Dermis microvascular lymphatic vessel endothelial cell (primary cell): ENCODE results near the gene NKTR. TPM values are rescaled to one million over a fixed set of nuclear protein-coding genes. Genes with fewer than 3 reads are reported as not detected.
"Not testable (repeated sequence)": the region's sequence is repeated elsewhere in the genome, so short reads cannot be mapped to it uniquely, and the experiment has no call there.

Experiments used
- DNase-seq, 2 donors: peaks; one replicate each; pipeline versions ENCODE4 v3.0.0 to v3.0.0-alpha.2; 2010; ENCODE audit warnings: low read depth in 2 of 2
- total RNA-seq: library from RNA; depleted of rRNA; stranded (reverse); fragments of >200 nt; gene quantifications from 2 replicates; pipeline ENCODE4 v1.2.1, GENCODE V29; 2014

Gene NKTR
- total RNA-seq = 36.3 and 42.7 TPM in 2 replicates

DNA sequence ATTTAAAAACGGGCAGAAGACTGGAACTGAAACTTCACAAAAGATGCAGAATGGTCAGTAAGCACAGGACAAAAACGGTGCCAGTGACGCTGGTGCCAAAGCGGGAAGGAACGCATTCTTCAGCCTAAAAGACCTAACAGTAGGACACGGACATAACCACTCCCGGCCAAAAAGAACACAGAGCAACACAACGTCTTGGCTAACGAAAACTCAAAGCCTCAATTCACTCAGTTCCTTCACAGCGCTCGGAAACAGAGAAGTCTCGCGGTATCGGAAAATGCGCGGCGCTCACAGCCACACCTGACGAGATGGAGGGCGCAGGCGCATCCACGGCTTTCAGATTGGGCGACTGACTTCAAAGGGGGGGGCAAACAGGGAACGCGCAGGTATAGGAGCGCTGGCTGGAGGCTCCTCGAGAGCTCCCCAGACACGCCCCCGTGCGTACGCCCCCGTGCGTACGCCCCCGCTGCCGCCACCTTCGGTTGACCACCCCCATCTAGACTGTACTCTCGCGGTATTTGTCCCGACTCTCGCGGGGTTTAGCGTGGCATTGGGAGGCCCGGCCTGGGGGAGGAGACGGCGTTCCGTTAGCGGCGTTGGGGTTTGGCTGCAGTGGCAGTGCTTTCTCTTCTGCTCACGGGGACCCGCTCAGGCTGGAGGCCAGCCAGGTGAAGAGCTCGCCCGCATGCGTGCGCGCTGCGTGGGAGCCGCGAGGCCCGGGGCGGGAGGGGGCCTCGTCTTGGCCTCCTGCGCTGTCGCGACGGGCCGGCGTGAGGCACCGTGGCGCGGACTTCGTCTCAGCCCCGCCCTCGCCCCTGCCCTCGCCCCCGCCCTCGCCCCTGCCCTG is at the start of gene NKTR:
TSS of gene NKTR (plus strand) at position 576 of the 847 bp plus-strand sequence. CDS start 321 bp downstream, outside the sequence.
- DNase-seq = peak; percentile 98 to 99

DNA sequence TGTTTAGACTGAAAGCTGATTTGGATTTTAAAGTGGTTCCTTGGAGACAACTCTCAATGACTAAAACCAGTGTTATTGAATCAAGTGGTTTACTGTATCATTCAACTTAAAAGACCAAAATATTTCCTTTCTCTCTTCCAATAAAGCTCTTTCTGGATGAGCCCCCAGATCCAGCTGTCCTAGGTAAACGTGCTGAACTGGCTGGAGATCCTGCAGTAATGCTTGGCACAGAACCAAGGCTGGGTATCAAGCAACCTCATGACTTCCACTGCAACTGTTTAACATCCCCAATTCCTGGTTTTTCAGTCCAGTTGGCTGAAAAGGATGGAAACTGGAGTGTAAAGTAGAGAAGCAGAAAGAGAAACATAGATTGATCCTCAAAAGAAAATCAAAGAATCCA is 47.7 kb upstream of the NKTR start:
- no peak for DNase-seq

DNA sequence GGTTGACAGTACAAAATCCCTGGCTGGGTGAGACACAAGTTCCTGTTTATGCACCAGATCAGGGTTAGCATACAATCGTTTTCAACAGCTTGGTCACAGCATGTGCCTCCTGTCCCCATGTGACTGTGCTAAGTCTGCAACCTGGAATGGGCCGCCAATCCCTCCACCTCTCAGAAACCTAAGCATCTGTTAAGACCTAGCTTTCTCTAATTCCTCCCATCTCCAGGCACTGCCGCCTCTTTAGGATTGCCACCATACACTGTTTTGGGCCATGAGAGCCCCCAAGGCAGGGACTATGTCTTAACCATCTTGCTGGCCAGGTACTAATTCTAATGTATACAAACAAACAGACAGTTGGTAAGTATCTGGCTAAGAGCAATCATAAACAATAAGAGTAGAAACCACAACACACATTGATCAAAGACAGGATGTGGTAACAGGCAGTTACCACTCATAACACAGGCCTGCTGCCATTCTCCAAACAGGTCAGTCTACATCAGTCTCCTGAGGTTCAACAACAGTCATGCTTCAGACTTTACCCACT is 44.3 kb upstream of the NKTR start:
- DNase-seq = peak; percentile 48 to 54

DNA sequence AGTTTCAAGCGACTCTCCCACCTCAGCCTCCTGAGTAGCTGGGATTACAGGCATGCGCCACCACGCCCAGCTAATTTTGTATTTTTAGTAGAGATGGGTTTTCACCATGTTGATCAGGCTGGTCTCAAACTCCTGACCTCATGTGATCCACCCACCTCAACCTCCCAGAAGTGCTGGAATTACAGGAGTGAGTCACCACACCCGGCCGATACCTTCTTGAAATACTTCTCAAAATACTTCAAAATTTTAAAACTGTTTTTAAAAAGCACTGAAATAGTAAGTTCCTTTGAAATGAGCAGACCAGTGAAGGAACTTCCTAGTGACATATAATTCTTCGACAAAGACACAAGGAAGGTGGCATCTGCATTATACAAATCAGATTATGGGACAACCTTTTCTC is 43.7 kb upstream of the NKTR start:
- DNase-seq = not testable (repeated sequence)

DNA sequence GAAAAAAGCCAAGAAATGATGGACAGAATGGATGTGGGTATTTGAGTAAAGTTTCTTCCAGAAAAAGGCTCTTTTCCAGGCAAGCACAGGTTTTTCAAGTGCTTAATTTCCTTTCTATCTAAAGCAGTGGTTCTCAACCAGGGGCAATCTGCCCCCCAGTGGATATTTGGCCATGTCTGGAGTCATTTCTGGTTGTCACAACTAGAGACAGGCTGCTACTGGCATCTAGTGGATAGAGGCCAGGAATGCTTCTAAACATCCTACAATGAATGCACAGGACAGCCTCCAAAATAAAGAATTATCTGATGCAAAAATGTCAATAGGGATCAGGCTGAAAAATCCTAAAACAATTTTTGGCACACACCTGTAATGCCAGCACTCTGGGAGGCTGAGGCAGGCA is 42.6 kb upstream of the NKTR start:
- no peak for DNase-seq

DNA sequence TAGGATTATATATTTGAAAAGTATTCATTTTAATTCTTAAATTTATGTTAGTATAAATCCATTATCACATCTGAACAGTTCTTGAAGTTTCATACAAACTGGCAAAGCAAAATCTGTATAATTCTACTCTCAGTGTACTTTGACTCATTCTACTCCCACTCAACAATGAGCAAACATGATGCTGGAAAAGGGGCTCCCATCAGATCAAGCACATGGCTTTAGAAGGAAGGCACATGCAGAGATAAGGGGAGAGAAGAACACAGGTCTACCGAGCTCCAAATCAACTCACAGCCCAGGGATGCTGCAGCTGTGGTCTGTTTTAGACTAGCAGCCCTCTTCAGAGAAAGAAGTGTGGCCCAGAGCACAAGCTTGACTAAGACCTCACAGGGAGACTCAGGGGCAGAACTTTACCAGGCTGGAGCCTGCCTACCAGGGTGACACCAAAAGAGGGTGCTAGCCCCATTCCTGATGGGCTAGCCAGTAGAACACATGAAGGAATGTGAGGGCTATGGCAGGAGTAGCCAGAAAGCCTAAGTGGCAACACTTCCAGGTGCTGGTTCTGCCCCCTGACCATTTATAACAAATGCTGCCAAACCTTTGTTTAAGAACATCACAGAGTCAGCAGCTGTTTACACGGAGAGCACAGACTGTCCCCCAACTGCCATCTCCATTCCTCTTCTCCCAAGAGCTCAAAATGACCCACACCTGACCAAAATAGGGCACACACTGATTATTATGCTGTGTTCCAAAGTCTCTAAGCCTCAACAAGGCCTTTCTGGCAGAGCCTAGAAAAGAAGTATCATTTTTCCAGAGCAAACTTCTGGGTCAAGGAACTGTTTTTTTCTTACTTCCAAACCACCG is 38.2 kb upstream of the NKTR start:
- no peak for DNase-seq

DNA sequence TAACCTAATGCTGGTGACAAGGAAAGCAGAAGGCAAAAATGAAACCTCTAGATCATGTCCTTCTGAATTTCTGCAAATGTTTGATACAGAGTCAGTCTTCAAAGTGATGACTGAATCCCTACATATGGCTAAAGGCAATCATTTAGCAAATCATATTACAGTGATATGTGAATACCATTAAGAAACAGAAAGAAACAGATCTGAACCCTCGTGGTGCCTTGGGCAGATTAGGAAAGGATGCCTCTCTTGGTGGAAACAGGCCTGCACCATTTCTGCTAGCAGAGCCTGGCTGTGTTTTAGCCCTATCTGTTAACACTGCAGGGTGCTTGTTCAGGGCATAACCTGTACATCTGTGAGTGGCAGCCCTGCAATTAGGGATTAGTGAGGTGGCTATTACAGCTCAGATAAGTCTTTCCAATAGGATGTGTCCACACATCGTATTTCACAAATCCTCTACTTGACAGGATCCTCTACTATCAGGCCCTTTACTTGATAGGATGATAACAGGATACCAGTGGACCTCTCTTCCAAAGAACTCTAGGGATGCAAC is 30.8 kb upstream of the NKTR start:
- no peak for DNase-seq

DNA sequence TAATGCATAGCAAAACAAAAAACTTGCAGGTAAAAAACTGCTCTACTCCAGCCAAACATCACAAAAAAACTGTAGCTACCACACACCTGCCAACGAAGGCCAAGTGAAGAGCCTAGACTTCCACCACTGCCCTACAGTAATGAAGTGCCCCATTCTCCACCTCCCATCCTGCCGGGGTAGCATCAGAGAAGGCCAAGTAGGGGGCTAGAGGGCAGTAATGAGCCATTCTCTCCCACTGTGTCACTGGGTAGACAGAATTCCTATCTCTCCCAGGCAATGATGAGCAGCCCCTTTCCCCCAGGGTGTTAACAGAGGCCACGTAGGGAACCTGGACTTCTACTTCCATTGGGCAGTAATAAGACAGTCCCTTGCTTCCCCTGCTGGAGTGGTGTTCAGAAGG is 28.2 kb upstream of the NKTR start:
- DNase-seq = peak in 1 of 2 donors; percentile 64

DNA sequence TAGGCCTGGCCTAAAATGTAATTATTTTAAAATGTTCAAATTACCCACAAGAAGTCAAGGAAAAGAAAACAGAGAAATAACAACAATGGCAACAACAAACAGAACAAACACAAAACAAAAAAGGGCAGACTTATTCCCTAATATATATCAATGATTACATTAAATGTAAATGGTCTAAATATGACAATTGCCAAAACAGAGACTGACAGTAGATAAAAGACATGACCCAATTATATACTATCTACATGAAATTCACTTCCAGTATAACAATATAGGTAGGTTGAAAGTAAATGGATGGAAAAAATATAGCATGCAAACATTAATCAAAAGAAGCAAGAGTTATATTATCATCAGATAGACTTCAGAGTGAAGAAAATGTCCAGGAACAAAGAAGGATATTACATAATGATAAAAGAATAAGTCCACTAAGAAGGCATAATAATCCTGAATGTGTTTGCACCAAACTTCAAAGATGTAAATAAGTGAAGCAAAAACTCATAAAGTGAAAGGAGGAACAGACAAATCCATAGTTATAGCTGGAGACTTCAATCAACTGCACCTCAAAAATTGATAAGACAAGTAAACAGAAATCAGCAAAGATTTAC is 25.2 kb upstream of the NKTR start:
- DNase-seq = no peak

DNA sequence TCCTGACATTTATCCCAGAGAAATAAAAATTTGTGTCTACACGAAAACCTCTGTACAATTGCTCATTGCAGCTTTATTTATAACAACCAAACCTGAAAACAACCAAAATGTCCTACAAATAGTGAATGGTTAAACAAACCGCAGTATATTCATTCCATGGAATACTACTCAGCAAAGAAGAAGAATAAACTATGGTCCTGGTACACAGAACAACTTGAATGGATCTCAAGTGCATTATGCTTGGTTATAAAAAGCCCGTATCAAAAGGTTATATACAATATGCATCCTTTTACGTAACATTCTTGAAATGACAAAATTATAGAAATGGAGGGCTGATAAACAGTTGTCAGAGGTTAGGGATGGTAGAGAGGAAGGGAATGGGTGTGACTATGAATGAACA is 22.4 kb upstream of the NKTR start:
- no peak for DNase-seq

DNA sequence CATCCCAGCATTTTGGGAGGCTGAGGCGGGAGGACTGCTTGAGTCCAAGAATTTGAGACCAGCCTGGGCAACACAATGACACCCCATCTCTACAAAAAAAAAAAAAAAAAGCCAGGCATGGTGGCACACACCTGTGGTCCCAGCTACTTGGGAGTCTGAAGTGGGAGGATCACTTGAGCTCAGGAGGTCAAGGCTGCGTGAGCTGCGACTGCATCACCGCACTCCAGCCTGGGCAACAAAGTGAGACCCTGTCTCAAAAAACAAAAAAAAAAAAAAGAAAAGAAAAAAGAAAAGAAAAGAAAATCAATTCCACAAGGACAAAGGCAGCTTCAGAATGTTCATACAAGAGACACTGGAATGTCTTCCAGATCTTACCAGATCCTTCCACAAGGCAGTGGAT is 21.1 kb upstream of the NKTR start:
- not testable (repeated sequence) for DNase-seq

DNA sequence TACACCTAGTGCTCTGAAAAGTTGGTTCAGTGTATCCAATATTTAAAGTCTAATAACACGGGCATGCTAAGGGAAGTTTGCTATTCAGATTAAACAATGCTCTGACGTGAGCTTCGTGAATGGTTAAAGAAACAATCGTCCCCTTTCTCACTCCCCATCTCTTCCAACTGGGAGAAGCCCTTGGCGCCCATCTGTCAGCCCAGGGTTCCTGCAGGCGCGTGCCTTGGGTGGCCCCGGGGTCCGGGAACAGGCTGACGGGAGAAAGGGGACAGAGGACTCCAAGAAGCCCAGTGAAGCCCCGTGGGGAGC is 19.1 kb upstream of the NKTR start:
- peak in 1 of 2 donors; percentile 47 for DNase-seq

DNA sequence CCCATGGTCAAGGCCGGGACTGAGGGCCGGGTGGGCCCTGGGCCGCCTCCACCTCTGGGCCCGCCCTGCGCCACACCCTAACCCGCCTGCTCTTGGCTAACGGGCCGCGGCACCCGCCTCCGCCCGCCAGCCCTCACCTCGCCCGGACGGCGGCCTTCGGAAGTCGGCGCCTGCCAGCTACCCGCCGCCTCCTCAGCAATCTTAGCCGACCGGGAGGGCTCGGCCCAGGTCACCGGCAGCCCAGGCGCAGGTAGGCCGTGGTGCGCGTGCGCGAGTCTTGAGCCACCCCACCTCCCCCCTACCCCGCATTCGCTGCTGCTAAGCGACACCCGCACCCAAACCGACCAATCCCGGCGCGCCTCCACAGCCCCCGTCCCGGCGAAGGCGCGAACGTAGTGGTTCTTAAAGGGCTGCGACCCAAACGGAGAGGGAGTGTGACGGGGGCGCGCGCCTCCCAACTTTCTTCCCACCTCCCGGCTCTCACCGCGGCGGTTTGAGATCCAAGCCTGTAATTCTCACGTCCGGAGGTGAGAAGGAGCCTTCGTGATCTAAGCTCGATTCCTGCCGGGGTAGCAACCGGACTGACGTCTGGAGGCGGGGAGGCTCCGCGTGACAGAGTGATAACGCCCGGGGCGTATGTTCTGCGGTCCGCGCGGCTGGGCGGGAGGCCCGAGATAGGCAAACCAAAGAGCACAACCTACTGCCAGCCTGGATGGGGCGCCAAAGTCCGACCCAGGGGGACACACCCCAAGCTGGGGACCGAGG is 18.6 kb upstream of the NKTR start, which contains the start of gene SEC22C:
TSS of gene SEC22C (minus strand) at position 259 of the 765 bp plus-strand sequence. CDS start 12,921 bp downstream, outside the sequence.
- DNase-seq = peak; percentile 72 to 95

DNA sequence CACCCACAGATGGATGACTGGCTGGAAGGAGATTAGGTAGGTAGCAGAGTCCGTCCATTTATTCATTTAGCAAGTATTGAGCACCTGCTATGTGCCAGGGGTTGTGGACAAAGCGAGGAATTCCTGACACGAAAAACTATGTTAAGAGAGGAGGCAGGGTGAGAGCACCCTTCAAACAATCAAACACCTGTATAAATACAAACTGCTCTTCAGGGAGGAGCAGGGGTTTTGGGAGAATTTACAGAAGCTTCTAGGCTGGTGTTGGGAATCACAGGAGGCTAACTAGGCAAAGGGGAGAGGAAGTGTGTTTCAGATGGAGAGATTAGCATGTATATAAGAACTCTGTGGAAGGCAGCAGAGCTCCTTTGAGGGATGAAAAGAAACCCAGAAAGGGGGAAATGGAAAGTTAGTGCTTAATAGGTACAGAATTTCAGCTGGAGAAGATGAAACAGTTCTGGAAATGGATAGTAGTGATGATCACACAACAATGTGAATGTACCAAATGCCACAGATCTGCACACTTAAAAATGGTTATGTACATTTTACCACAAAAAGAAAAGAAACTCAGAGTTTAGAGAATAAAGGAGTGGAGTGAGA is 17.9 kb upstream of the NKTR start:
- DNase-seq = no peak

DNA sequence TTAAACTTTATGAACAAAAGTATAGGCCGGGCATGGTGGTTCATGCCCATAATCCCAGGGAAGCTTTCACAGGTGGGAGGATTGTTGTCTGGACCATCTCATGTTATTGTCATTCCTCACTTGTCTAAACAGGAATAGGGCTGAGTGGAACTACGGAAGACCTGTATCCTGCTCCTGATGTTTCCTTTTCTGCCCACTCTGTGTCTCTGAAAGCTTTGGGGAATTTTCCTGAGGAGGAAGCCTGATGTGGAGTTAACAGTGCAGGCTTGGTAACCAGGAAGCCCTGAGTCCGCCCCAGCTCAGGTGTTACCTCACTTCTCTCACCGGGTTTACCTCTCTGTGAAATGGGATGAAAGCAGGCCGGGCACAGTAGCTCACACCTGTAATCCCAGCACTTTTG is 11.9 kb upstream of the NKTR start:
- DNase-seq = peak in 1 of 2 donors; percentile 24

DNA sequence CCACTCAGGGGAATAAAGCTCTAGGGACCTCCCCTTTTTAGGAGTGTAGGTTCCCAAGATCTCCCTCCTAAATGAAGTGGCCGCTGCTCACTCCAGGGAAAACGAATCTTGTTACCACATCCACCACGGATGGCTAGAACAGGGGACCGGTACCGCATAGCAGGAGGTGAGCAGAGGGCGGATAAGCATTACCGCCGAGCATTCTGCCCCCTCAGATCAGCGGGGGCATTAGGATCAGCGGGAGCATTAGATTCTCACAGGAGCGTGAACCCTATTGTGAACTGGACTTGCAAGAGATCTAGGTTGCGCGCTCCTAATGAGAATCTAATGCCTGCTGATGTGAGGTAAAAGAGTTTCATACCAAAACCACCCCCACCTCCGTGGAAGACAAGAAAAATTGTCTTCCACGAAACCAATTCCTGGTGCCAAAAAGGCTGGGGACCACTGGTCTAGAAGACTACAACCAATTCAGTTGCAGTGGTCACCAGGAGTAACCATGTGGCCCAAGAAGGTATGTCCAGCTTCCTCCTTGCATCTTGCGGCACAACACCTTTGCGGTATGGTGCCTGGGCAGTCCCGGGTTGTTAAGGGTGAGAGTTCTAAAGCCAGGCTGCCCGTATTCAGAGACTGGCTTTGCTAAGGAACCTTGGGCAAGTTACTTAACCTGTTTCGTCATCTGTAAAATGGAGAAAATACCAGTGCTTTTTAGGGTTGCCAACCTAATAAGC is 10.9 kb upstream of the NKTR start:
- no peak for DNase-seq

DNA sequence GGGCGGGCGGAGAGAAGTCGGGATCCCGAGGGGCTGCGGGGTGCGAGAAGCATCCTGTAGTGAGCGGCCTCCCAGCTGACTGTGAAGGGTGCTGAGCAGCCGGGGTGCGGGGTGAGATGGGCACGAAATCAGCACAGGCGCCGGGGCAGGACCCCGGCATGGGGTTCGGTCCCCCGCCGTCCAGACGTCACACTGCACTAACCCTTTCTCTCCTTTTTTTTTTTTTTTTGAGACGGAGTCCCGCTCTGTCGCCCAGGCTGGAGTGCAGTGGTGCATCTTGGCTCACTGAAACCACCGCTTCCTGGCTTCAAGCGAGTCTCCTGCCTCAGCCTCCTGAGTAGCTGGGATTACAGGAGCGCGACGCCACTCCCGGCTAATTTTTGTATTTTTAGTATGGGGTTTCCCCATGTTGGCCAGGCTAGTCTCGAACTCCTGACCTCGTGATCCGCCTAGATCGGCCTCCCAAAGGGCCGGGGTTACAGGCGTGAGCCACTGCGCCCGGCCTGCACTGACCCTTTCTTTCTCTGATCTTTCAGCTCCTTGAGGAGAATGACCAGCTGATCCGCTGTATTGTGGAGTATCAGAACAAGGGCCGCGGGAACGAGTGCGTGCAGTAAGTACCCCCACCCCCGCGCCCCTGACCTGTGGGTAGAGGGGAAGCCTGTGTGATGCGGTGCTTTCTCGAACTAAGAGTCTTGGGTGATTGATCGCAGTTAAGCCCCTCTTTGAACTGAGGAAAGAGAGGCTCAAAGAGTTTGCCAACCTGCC is 9.3 kb upstream of the NKTR start:
- peak in 1 of 2 donors; percentile 23 for DNase-seq

DNA sequence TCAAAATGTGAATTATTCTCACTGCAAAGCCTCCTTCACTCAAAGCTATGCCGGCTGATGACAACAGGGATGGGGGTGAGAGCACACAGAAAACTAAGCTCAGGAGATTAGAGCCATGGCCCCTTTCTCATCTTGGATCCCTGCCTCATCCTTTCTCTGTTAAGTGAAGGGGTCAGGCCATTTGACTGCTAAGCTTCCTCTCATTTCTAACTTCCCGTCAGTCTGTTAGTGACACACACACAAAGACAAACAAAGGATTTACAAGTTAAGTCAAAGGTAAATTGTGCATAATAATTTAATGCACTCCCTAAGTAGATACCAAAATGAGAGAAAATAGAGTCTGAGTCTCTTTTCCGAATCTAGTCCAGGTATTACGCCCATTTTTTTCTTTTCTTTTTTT is 8.7 kb upstream of the NKTR start:
- DNase-seq = peak in 1 of 2 donors; percentile 61

DNA sequence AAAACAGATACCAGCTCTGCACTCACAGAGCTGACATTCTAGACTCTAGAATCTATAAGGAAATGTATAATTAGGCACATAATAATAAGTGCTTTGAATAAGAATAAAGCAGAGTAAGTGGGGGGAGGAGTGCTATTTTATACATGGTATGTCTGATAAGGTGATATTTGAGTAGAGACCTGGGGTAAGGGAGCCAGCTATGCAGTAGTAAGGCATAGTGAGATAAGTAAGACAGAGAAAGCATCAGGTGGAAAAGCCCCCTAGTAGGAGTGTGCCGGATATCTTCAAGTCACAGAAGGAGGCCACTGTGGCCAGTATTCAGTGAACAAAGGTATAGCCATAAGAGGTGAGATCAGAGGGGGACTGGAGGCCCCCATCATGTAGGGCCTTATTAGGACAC is 6.9 kb upstream of the NKTR start:
- no peak for DNase-seq
